HFFc6 (cell line): ENCODE results near the gene PARP15. TPM values are rescaled to one million over a fixed set of nuclear protein-coding genes. Genes with fewer than 3 reads are reported as not detected.

Source experiments
- DNase-seq: peaks from one replicate; pipeline ENCODE4 v3.0.0-alpha.2; 2018
- H3K27ac Mint-ChIP-seq: 2 replicates; pipeline ENCODE4 v1.8.0; 2020; ENCODE audit warnings: mild to moderate bottlenecking, mixed read lengths
- H3K27me3 Mint-ChIP-seq: 2 replicates; pipeline ENCODE4 v1.8.0; 2021; ENCODE audit warnings: mild to moderate bottlenecking, moderate library complexity, mixed read lengths; ENCODE audit not compliant: insufficient read depth
- H3K36me3 Mint-ChIP-seq: 2 replicates; pipeline ENCODE4 v1.8.0; 2021; ENCODE audit warnings: low read depth, mixed read lengths
- H3K4me1 Mint-ChIP-seq: 2 replicates; pipeline ENCODE4 v1.8.0; 2020; ENCODE audit warnings: low read depth, mixed read lengths
- H3K4me3 Mint-ChIP-seq: 2 replicates; pipeline ENCODE4 v1.8.0; 2020; ENCODE audit warnings: mild to moderate bottlenecking, moderate library complexity, mixed read lengths
- H3K9me3 Mint-ChIP-seq: 2 replicates; pipeline ENCODE4 v1.8.0; 2020; ENCODE audit warnings: mild to moderate bottlenecking, mixed read lengths
- total RNA-seq, 6 experiments: library from RNA; stranded (reverse); fragmentation: NEBNext Ultra II Directional; extraction: Animal tissue kit (Norgen Biotek cat#: 25700); gene quantifications; 2 replicates in 1 of 6; 3 replicates in 5 of 6; pipeline ENCODE4 v1.2.3, GENCODE V29; 2021
- TF ChIP-seq, protein P1 (sequence below): fragments of 200-600 bp; sonication (generic); IDR thresholded peaks from 2 replicates; pipeline ENCODE4 v1.5.0; 2021; ENCODE audit warnings: antibody characterized with exemption, mild to moderate bottlenecking

Gene PARP15
- total RNA-seq, 6 experiments from 2014 or later, result not detected

DNA sequence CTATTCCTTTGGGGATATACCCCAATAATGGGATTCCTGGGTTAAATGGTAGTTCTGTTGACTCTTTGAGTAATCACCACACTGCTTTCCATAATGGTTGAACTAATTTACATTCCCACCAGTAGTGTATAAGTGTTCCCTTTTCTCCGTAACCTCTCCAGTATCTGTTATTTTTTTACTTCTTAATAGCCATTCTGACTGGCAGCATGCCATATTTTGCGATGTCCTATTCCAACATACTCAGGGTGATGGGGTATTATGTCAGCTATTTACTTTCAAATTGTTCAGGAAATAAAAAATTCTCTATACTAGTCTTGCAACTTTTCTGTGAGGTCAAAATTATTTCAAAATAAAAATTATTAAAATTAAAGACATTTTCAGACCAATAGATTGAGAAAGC, 94.1 kb downstream of the PARP15 start:
- no peak for DNase-seq
- H3K27ac Mint-ChIP-seq, result no peak overlapping the region
- H3K9me3 Mint-ChIP-seq, result no peaks in the 10 kb centered on the region
- peaks cover 21% of the 10 kb centered on the region for H3K4me1 Mint-ChIP-seq
- H3K27me3 Mint-ChIP-seq, result no peaks in the 10 kb centered on the region
- H3K36me3 Mint-ChIP-seq, result no peaks in the 10 kb centered on the region; the same call in 1 of the 2 replicates
- no peak overlapping the region for H3K4me3 Mint-ChIP-seq
- TF ChIP-seq, protein P1, sequence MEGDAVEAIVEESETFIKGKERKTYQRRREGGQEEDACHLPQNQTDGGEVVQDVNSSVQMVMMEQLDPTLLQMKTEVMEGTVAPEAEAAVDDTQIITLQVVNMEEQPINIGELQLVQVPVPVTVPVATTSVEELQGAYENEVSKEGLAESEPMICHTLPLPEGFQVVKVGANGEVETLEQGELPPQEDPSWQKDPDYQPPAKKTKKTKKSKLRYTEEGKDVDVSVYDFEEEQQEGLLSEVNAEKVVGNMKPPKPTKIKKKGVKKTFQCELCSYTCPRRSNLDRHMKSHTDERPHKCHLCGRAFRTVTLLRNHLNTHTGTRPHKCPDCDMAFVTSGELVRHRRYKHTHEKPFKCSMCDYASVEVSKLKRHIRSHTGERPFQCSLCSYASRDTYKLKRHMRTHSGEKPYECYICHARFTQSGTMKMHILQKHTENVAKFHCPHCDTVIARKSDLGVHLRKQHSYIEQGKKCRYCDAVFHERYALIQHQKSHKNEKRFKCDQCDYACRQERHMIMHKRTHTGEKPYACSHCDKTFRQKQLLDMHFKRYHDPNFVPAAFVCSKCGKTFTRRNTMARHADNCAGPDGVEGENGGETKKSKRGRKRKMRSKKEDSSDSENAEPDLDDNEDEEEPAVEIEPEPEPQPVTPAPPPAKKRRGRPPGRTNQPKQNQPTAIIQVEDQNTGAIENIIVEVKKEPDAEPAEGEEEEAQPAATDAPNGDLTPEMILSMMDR, result no peak

DNA sequence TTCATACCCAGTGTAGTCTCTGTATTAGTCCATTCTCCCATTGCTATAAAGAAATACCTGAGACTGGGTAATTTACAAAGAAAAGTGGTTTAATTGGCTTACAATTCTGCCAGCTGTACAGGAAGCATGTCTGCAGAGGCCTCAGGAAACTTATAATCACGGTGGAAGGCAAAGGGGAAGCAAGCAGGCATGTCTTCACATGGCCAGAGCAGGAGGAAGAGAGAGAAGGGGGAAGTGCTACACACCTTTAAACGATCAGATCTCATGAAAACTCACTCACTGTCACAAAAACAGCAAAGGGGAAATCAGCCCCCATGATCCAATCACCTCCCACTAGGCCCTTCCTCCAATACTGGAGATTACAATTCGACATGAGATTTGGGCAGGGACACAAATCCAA, 96.9 kb downstream of the PARP15 start:
- Mint-ChIP-seq H3K27me3 (no peaks in the 10 kb centered on the region; the same call in 1 of the 2 replicates), H3K27ac (no peak overlapping the region), H3K4me1 (peaks cover 29% of the 10 kb centered on the region), H3K36me3 (no peaks in the 10 kb centered on the region), H3K4me3 (no peak overlapping the region), H3K9me3 (no peaks in the 10 kb centered on the region)
- TF ChIP-seq, protein P1, result no peak
- no peak for DNase-seq

DNA sequence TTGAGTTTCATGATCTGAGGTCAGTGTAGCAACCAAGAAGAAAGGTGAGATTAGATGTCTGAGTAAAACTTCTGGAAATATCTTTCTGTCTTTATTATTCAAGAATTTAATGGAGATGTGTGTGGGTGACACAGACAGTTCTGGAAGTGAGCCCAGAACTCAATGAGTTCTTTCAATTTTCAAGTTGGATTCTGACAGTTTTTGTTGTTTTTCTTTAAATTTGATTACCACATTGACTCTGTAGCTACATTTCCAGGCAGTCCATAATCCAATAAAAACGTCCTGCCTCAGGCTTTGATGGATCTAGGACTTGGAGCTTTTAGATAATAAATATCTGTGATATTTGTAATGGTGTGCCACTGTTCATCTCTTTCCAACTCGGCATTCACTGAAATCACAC, 99.3 kb downstream of the PARP15 start:
- Mint-ChIP-seq H3K36me3 (0 out of 2 replicates have a peak, but pooled peaks cover 4% of the 10 kb centered on the region), H3K27me3 (no peaks in the 10 kb centered on the region; the same call in 1 of the 2 replicates), H3K4me1 (peaks cover 40% of the 10 kb centered on the region), H3K27ac (no peak overlapping the region), H3K9me3 (no peaks in the 10 kb centered on the region), H3K4me3 (no peak overlapping the region)
- no peak for DNase-seq
- TF ChIP-seq, protein P1, result no peak

DNA sequence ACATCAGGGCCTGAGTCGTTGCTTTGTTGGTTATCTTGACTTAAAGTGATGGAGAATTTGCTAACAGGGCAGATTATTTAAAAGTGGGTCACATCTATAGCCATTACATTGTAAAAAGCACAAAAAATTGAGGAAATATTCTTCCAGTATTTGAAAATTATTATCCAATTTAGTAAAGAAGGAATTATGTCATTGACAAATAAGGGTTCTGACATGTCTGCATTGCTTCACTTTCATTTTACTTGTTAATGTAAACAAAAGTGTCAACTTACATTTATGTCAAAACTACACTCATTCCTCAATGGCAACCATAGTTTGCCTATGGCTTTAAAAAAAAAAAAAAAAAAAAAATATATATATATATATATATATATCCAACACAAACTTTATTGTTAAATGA, 99.8 kb downstream of the PARP15 start:
- no peak overlapping the region for H3K4me3 Mint-ChIP-seq
- 0 out of 2 replicates have a peak, but pooled peaks cover 4% of the 10 kb centered on the region for H3K36me3 Mint-ChIP-seq
- DNase-seq, result no peak
- no peaks in the 10 kb centered on the region for H3K9me3 Mint-ChIP-seq
- peaks cover 43% of the 10 kb centered on the region for H3K4me1 Mint-ChIP-seq
- no peak overlapping the region for H3K27ac Mint-ChIP-seq
- no peaks in the 10 kb centered on the region; the same call in 1 of the 2 replicates for H3K27me3 Mint-ChIP-seq
- TF ChIP-seq, protein P1, result no peak

DNA sequence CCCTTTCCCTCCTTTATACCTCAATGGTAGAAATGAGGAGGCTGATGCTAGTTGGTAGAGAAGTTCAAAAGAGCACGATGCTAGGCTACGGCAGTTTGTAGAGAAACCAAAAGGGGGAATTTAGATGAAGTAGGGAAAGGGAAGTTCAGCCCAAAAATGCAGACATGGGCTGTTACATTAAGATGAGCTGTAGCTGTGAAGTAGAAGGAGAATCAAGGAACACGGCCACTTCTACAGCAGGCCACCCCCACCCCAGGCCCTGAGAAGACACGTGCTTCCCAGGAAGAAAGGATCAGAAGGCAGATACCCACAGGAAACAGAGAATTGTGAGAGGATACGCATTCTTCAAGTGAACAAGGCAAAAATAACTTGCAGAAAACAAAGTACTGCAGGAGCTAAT, 101.1 kb downstream of the PARP15 start:
- Mint-ChIP-seq H3K27me3 (no peaks in the 10 kb centered on the region; the same call in 1 of the 2 replicates), H3K4me3 (no peak overlapping the region), H3K27ac (no peak overlapping the region), H3K4me1 (peaks cover 43% of the 10 kb centered on the region), H3K36me3 (0 out of 2 replicates have a peak, but pooled peaks cover 4% of the 10 kb centered on the region), H3K9me3 (no peaks in the 10 kb centered on the region)
- DNase-seq, result no peak
- TF ChIP-seq, protein P1, result no peak
